ENCODE results near the gene MMS19.

The MMS19 gene

GRCh38 chr10:97520978-97521761, 22.9 kb upstream of the MMS19 start:
- peak; percentile 35; the same call in 1 of the 2 replicates for TF ChIP-seq CTCF (IDR thresholded peaks at IDR 0.05; ENCODE audit: low read depth, low read length)
- H3K36me3 ChIP-seq: no peaks in the 10 kb centered on the region
- H3K4me3 ChIP-seq (ENCODE audit: low read depth, low read length): no peak overlapping the region
- DNase-seq: peak; percentile 24
- no peaks in the 10 kb centered on the region for H3K9me3 ChIP-seq (ENCODE audit: severe bottlenecking)
- no peaks in the 10 kb centered on the region for H3K27me3 ChIP-seq (ENCODE audit: insufficient read depth, low read depth, severe bottlenecking)
- H3K27ac ChIP-seq: no peak overlapping the region

- H3K36me3 ChIP-seq: no peaks in the 10 kb centered on the region
- DNase-seq: no peak
- H3K4me3 ChIP-seq (ENCODE audit: low read depth, low read length): no peak overlapping the region
- no peak for TF ChIP-seq CTCF (IDR thresholded peaks at IDR 0.05; ENCODE audit: low read depth, low read length)
- H3K27me3 ChIP-seq (ENCODE audit: insufficient read depth, low read depth, severe bottlenecking): no peaks in the 10 kb centered on the region
- H3K27ac ChIP-seq: no peak overlapping the region
- H3K9me3 ChIP-seq (ENCODE audit: severe bottlenecking): no peaks in the 10 kb centered on the region
Observed at GRCh38 chr10:97520520-97520919, 22.3 kb upstream of the MMS19 start.

- H3K36me3 ChIP-seq: no peaks in the 10 kb centered on the region
- no peak overlapping the region for H3K4me3 ChIP-seq (ENCODE audit: low read depth, low read length)
- no peak for TF ChIP-seq CTCF (IDR thresholded peaks at IDR 0.05; ENCODE audit: low read depth, low read length)
- H3K9me3 ChIP-seq (ENCODE audit: severe bottlenecking): no peaks in the 10 kb centered on the region
- H3K27me3 ChIP-seq (ENCODE audit: insufficient read depth, low read depth, severe bottlenecking): no peaks in the 10 kb centered on the region
- no peak for DNase-seq
- H3K27ac ChIP-seq: no peak overlapping the region
Observed at GRCh38 chr10:97519342-97519741, 21.1 kb upstream of the MMS19 start.

- H3K36me3 ChIP-seq: no peaks in the 10 kb centered on the region
- no peaks in the 10 kb centered on the region for H3K27me3 ChIP-seq (ENCODE audit: insufficient read depth, low read depth, severe bottlenecking)
- no peak overlapping the region for H3K4me3 ChIP-seq (ENCODE audit: low read depth, low read length)
- no peak for DNase-seq
- H3K9me3 ChIP-seq (ENCODE audit: severe bottlenecking): no peaks in the 10 kb centered on the region
- TF ChIP-seq CTCF (IDR thresholded peaks at IDR 0.05; ENCODE audit: low read depth, low read length): no peak
- no peak overlapping the region for H3K27ac ChIP-seq
Observed at GRCh38 chr10:97518301-97519043, 20.2 kb upstream of the MMS19 start.

- no peak for TF ChIP-seq CTCF (IDR thresholded peaks at IDR 0.05; ENCODE audit: low read depth, low read length)
- Histone ChIP-seq H3K4me3 (ENCODE audit: low read depth, low read length) (no peak overlapping the region), H3K27ac (no peak overlapping the region), H3K27me3 (ENCODE audit: insufficient read depth, low read depth, severe bottlenecking) (no peaks in the 10 kb centered on the region), H3K36me3 (no peaks in the 10 kb centered on the region), H3K9me3 (ENCODE audit: severe bottlenecking) (no peaks in the 10 kb centered on the region)
- DNase-seq: no peak
Observed at GRCh38 chr10:97517778-97518300, 19.6 kb upstream of the MMS19 start.
